ENCODE data around the gene DPYSL5.

GRCh38 chr2:26959331-26959730 lies 111.4 kb downstream of the DPYSL5 start:
- TF ChIP-seq CTCF (conservative IDR thresholded peaks at IDR 0.05 in 1 of 2, IDR thresholded peaks at IDR 0.05 in 1 of 2; ENCODE audit: low read depth in 1 of 2, low read length in 2 of 2) (no peak), EZH2 (IDR thresholded peaks at IDR 0.05; ENCODE audit: low read length, missing control alignments) (no peak)
